Measurements from ENCODE around the gene ATG9B.

ATG9B gene

GRCh38 chr7:150989456-150989855, 34.8 kb downstream of the ATG9B start:
- peaks cover 4% of the 10 kb centered on the region for H3K4me1 ChIP-seq (ENCODE audit: control insufficient read depth, insufficient read depth, low read length, unreplicated experiment)
- H3K36me3 ChIP-seq (ENCODE audit: insufficient read depth, low read length) = no peaks in the 10 kb centered on the region
- H3K79me2 ChIP-seq (ENCODE audit: control insufficient read depth, insufficient read depth, low read length, unreplicated experiment) = no peaks in the 10 kb centered on the region
- no peak overlapping the region for H3K27ac ChIP-seq (ENCODE audit: low read depth, low read length)
- H3K4me3 ChIP-seq (ENCODE audit: low read depth, low read length) = no peak overlapping the region
- no peak overlapping the region for H2AFZ ChIP-seq (ENCODE audit: low read length, unreplicated experiment)
- H3K27me3 ChIP-seq (ENCODE audit: insufficient read depth, low read length) = peaks cover 19% of the 10 kb centered on the region

- no peak overlapping the region for H2AFZ ChIP-seq (ENCODE audit: low read length, unreplicated experiment)
- H3K36me3 ChIP-seq (ENCODE audit: insufficient read depth, low read length) = no peaks in the 10 kb centered on the region
- H3K4me1 ChIP-seq (ENCODE audit: control insufficient read depth, insufficient read depth, low read length, unreplicated experiment) = peaks cover 4% of the 10 kb centered on the region
- H3K79me2 ChIP-seq (ENCODE audit: control insufficient read depth, insufficient read depth, low read length, unreplicated experiment) = no peaks in the 10 kb centered on the region
- H3K27ac ChIP-seq (ENCODE audit: low read depth, low read length) = no peak overlapping the region
- H3K4me3 ChIP-seq (ENCODE audit: low read depth, low read length) = no peak overlapping the region
- peaks cover 22% of the 10 kb centered on the region for H3K27me3 ChIP-seq (ENCODE audit: insufficient read depth, low read length)
These were observed 35.8 kb downstream of the ATG9B start for GRCh38 chr7:150988230-150989226.

- Histone ChIP-seq H3K4me3 (ENCODE audit: low read depth, low read length) (no peak overlapping the region), H3K36me3 (ENCODE audit: insufficient read depth, low read length) (no peaks in the 10 kb centered on the region), H3K79me2 (ENCODE audit: control insufficient read depth, insufficient read depth, low read length, unreplicated experiment) (no peaks in the 10 kb centered on the region), H2AFZ (ENCODE audit: low read length, unreplicated experiment) (no peak overlapping the region), H3K27ac (ENCODE audit: low read depth, low read length) (no peak overlapping the region), H3K27me3 (ENCODE audit: insufficient read depth, low read length) (peaks cover 42% of the 10 kb centered on the region), H3K4me1 (ENCODE audit: control insufficient read depth, insufficient read depth, low read length, unreplicated experiment) (peaks cover 4% of the 10 kb centered on the region)
These were observed 37.7 kb downstream of the ATG9B start for GRCh38 chr7:150986556-150986955.

- H2AFZ ChIP-seq (ENCODE audit: low read length, unreplicated experiment) = no peak overlapping the region
- peaks cover 4% of the 10 kb centered on the region for H3K4me1 ChIP-seq (ENCODE audit: control insufficient read depth, insufficient read depth, low read length, unreplicated experiment)
- H3K4me3 ChIP-seq (ENCODE audit: low read depth, low read length) = no peak overlapping the region
- H3K27me3 ChIP-seq (ENCODE audit: insufficient read depth, low read length) = peaks cover 46% of the 10 kb centered on the region
- H3K79me2 ChIP-seq (ENCODE audit: control insufficient read depth, insufficient read depth, low read length, unreplicated experiment) = no peaks in the 10 kb centered on the region
- H3K36me3 ChIP-seq (ENCODE audit: insufficient read depth, low read length) = no peaks in the 10 kb centered on the region
- H3K27ac ChIP-seq (ENCODE audit: low read depth, low read length) = no peak overlapping the region
These were observed 38.2 kb downstream of the ATG9B start for GRCh38 chr7:150986099-150986512.

GRCh38 chr7:150983893-150984368, 40.4 kb downstream of the ATG9B start:
- H3K27me3 ChIP-seq (ENCODE audit: insufficient read depth, low read length) = peaks cover 68% of the 10 kb centered on the region
- H3K79me2 ChIP-seq (ENCODE audit: control insufficient read depth, insufficient read depth, low read length, unreplicated experiment) = no peaks in the 10 kb centered on the region
- no peak overlapping the region for H2AFZ ChIP-seq (ENCODE audit: low read length, unreplicated experiment)
- H3K36me3 ChIP-seq (ENCODE audit: insufficient read depth, low read length) = no peaks in the 10 kb centered on the region
- no peak overlapping the region for H3K27ac ChIP-seq (ENCODE audit: low read depth, low read length)
- H3K4me3 ChIP-seq (ENCODE audit: low read depth, low read length) = no peak overlapping the region
- peaks cover 4% of the 10 kb centered on the region for H3K4me1 ChIP-seq (ENCODE audit: control insufficient read depth, insufficient read depth, low read length, unreplicated experiment)

GRCh38 chr7:150982351-150982750, 41.9 kb downstream of the ATG9B start:
- no peaks in the 10 kb centered on the region for H3K79me2 ChIP-seq (ENCODE audit: control insufficient read depth, insufficient read depth, low read length, unreplicated experiment)
- no peak overlapping the region for H2AFZ ChIP-seq (ENCODE audit: low read length, unreplicated experiment)
- H3K4me3 ChIP-seq (ENCODE audit: low read depth, low read length) = no peak overlapping the region
- H3K4me1 ChIP-seq (ENCODE audit: control insufficient read depth, insufficient read depth, low read length, unreplicated experiment) = no peaks in the 10 kb centered on the region
- H3K36me3 ChIP-seq (ENCODE audit: insufficient read depth, low read length) = no peaks in the 10 kb centered on the region
- peaks cover 67% of the 10 kb centered on the region for H3K27me3 ChIP-seq (ENCODE audit: insufficient read depth, low read length)
- H3K27ac ChIP-seq (ENCODE audit: low read depth, low read length) = no peak overlapping the region

- Histone ChIP-seq H3K79me2 (ENCODE audit: control insufficient read depth, insufficient read depth, low read length, unreplicated experiment) (no peaks in the 10 kb centered on the region), H3K36me3 (ENCODE audit: insufficient read depth, low read length) (no peaks in the 10 kb centered on the region), H3K4me1 (ENCODE audit: control insufficient read depth, insufficient read depth, low read length, unreplicated experiment) (no peaks in the 10 kb centered on the region), H2AFZ (ENCODE audit: low read length, unreplicated experiment) (no peak overlapping the region), H3K4me3 (ENCODE audit: low read depth, low read length) (no peak overlapping the region), H3K27me3 (ENCODE audit: insufficient read depth, low read length) (peaks cover 70% of the 10 kb centered on the region), H3K27ac (ENCODE audit: low read depth, low read length) (no peak overlapping the region)
These were observed 42.6 kb downstream of the ATG9B start for GRCh38 chr7:150981644-150982043.

GRCh38 chr7:150980663-150981062, 43.6 kb downstream of the ATG9B start:
- Histone ChIP-seq H3K4me3 (ENCODE audit: low read depth, low read length) (no peak overlapping the region), H3K79me2 (ENCODE audit: control insufficient read depth, insufficient read depth, low read length, unreplicated experiment) (no peaks in the 10 kb centered on the region), H2AFZ (ENCODE audit: low read length, unreplicated experiment) (no peak overlapping the region), H3K4me1 (ENCODE audit: control insufficient read depth, insufficient read depth, low read length, unreplicated experiment) (no peaks in the 10 kb centered on the region), H3K36me3 (ENCODE audit: insufficient read depth, low read length) (no peaks in the 10 kb centered on the region), H3K27me3 (ENCODE audit: insufficient read depth, low read length) (peaks cover 75% of the 10 kb centered on the region), H3K27ac (ENCODE audit: low read depth, low read length) (no peak overlapping the region)

GRCh38 chr7:150979713-150980390, 44.4 kb downstream of the ATG9B start:
- no peak overlapping the region for H3K27ac ChIP-seq (ENCODE audit: low read depth, low read length)
- no peak overlapping the region for H2AFZ ChIP-seq (ENCODE audit: low read length, unreplicated experiment)
- H3K27me3 ChIP-seq (ENCODE audit: insufficient read depth, low read length) = peaks cover 83% of the 10 kb centered on the region
- H3K36me3 ChIP-seq (ENCODE audit: insufficient read depth, low read length) = no peaks in the 10 kb centered on the region
- no peak overlapping the region for H3K4me3 ChIP-seq (ENCODE audit: low read depth, low read length)
- H3K4me1 ChIP-seq (ENCODE audit: control insufficient read depth, insufficient read depth, low read length, unreplicated experiment) = no peaks in the 10 kb centered on the region
- H3K79me2 ChIP-seq (ENCODE audit: control insufficient read depth, insufficient read depth, low read length, unreplicated experiment) = no peaks in the 10 kb centered on the region

- H3K27me3 ChIP-seq (ENCODE audit: insufficient read depth, low read length) = peaks cover 93% of the 10 kb centered on the region
- H2AFZ ChIP-seq (ENCODE audit: low read length, unreplicated experiment) = no peak within 1 kb of the TSS
- H3K79me2 ChIP-seq (ENCODE audit: control insufficient read depth, insufficient read depth, low read length, unreplicated experiment) = no peaks in the 10 kb centered on the region
- no peak within 1 kb of the TSS for H3K27ac ChIP-seq (ENCODE audit: low read depth, low read length)
- H3K36me3 ChIP-seq (ENCODE audit: insufficient read depth, low read length) = no peaks in the 10 kb centered on the region
- peak within 1 kb of the TSS; percentile 51; the same call in 1 of the 2 replicates for H3K4me3 ChIP-seq (ENCODE audit: low read depth, low read length)
- no peaks in the 10 kb centered on the region for H3K4me1 ChIP-seq (ENCODE audit: control insufficient read depth, insufficient read depth, low read length, unreplicated experiment)
These were observed 46.0 kb downstream of the ATG9B start, which contains the start of gene KCNH2 for GRCh38 chr7:150978126-150978789. Gene KCNH2 (minus strand): TSS chr7:150978321. CDS start chr7:150977913, 408 bp downstream.
